ENCODE results near the gene UBE2QL1. TPM values are rescaled to one million over a fixed set of nuclear protein-coding genes. Genes with fewer than 3 reads are reported as not detected.
A peak's percentile ranks its signal among the peaks of the same experiment; 100 is the strongest.

UBE2QL1 gene, protein sequence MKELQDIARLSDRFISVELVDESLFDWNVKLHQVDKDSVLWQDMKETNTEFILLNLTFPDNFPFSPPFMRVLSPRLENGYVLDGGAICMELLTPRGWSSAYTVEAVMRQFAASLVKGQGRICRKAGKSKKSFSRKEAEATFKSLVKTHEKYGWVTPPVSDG
- total RNA-seq = not detected in 2 replicates

DNA sequence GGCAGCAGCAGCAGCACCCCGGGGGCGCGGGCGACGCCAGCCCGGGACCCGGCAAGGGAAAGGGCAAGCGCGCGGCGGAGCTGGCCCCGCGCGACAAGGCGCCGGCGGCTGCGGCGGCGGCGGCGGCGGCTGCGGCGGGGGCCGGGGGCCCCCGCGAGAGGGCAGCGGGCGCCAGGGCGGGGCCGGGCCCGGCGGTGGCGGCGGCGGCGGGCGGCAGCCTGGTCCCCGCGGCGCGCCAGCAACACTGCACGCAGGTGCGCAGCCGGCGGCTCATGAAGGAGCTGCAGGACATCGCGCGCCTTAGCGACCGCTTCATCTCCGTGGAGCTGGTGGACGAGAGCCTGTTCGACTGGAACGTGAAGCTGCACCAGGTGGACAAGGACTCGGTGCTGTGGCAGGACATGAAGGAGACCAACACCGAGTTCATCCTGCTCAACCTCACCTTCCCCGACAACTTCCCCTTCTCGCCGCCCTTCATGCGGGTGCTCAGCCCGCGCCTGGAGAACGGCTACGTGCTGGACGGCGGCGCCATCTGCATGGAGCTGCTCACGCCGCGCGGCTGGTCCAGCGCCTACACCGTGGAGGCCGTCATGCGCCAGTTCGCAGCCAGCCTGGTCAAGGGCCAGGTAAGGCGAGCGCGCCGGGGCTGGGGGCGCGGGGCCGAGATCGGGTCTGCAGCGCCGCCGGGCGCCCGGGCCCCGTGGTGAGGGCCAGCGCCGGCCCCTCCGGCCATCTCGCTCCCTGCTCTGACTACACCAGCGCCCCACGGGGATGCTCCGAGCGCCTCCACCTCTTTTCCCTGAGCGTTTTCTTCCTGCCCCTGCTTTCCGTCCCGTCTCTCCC lies at the start of gene UBE2QL1:
TSS of gene UBE2QL1 (plus strand) at position 238 of the 843 bp plus-strand sequence. CDS start at position 273, 35 bp downstream.
- DNase-seq (ENCODE audit: extremely low read depth, low read depth, low spot score) = no peak

DNA sequence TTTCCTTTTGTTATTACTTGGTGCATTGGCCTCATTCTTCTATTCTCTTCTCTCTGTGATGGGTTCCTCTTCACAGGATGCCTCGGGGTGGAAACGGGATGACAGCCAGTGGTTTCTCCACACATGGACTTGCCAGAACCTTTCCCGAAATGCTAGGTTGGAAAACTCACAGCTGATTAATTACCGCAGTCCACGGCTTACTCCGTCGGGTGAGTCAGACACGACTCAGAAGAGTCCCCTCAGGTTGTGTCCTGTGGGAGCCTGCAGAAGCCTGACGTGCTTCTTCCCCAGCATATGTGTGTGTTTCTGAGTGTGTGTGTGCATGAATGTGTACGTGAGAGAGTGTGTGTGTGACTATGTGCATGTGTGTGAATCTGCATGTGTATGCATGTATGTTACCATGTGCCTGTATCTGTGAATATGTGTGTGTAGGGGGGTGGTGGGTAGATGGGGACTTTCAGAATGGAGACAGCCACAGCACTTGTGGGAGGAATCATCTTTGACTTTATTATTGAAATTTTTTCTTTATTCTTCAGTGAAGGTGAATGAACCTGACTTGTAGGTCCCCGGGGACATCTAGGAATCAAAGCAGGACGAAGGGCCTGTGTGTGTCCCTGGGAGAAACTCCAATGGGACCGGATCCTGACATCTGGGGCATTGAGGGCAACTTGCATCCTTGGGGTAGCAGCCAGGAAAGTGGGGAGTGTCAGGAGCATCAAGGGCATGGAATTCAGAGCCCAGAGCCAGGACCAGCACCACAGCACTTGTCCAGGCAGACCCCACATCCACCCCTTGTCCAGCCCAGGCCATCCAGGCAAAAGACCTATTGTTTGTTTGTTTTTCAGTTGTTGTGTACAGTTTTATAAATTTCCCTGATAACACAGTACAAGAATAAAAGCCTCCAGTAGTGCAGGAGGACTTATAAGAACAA lies 48.4 kb upstream of the UBE2QL1 start:
- DNase-seq (ENCODE audit: extremely low read depth, low read depth, low spot score) = no peak

DNA sequence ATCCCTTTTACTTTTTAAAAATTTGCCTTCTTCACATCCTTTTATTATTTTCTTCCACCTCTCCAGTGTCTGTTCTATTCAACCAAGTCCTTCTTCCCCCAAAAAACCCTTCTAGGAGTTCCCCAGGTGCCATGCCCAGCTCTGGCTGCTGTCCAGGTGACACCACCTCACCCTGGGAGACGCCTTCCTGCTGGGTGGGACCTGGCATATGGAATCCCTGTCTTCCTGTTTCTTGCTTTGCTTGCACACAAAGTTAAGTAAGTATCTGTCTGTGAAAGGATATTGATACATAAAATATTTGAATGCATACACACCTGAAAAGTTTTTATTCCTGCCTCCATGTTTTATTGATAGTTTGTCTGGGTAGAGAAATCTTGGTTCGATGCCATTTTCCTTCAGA lies 47.2 kb upstream of the UBE2QL1 start:
- no peak for DNase-seq (ENCODE audit: extremely low read depth, low read depth, low spot score)

DNA sequence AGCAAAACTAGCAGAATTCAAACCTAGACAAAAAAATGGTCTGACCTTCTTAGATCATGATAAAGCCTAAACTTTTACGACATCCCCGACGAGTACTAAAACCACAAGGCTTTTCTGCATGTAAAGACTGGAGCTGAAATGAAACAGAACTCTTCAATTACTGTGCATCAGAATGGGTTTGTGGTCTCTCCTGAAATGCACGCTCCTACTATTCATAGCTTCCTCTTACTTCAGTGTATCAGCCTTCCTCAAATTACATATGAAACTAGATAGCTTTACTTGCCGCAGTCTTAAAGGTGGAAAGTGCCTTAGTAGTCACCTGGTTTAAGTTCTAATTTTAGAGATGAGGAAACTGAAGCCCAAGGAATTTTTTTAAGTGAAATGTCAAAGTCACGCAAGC lies 45.7 kb upstream of the UBE2QL1 start:
- no peak for DNase-seq (ENCODE audit: extremely low read depth, low read depth, low spot score)

DNA sequence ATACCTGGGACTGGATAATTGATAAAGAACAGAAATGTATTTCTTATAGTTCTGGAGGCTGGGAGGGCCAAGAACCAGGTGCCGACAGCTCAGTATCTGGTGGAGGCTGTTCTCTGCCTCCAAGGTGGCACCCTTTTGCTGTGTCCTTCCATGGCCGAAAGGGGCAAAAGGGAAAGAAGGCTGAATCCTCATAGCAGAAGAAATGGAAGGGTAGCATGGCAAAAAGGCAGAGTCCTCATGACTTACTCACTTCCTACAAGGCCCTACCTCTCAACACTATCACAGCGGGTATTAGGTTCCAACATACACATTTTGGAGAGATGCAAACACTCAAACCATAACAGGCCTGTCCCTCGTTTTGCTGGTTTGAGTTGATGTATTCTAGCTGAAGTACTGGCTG lies 45.2 kb upstream of the UBE2QL1 start:
- no peak for DNase-seq (ENCODE audit: extremely low read depth, low read depth, low spot score)

DNA sequence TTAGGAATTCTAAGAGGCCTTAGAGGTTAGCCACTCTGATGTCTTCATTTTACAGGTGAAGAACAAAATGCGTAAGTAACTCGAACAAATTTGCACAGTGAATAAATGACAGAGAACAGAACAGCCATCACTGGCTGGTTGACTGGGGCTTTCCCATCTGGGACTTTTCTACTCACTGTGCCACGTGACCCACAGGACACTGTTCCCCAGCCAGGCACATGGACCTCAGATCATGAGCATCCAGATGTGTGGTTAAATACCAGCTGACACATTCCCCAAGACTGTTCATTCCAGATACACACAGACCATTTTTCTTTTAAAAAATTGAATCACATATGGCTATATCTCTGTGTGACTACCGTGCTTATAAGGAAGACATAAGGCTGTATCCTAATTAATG lies 44.5 kb upstream of the UBE2QL1 start:
- no peak for DNase-seq (ENCODE audit: extremely low read depth, low read depth, low spot score)

DNA sequence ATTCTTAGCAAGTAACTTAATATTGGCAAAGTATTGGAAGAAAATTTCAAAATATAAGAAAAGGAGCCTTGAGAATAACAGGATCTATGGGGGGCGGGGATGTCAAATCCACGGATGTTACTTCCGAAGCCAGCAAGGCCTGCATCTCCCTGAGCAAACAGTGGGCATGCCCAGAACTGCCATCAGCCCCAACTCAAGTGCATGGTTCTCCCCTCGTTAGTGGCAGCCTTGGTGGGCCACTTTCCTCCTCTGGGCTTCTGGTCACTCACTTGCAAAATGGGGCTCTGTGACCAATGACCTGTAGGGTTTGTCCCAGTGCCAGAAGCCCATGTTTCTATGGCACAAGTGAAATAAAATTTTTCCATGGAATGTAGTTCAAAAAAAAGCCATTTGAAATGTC lies 43.1 kb upstream of the UBE2QL1 start:
- no peak for DNase-seq (ENCODE audit: extremely low read depth, low read depth, low spot score)

DNA sequence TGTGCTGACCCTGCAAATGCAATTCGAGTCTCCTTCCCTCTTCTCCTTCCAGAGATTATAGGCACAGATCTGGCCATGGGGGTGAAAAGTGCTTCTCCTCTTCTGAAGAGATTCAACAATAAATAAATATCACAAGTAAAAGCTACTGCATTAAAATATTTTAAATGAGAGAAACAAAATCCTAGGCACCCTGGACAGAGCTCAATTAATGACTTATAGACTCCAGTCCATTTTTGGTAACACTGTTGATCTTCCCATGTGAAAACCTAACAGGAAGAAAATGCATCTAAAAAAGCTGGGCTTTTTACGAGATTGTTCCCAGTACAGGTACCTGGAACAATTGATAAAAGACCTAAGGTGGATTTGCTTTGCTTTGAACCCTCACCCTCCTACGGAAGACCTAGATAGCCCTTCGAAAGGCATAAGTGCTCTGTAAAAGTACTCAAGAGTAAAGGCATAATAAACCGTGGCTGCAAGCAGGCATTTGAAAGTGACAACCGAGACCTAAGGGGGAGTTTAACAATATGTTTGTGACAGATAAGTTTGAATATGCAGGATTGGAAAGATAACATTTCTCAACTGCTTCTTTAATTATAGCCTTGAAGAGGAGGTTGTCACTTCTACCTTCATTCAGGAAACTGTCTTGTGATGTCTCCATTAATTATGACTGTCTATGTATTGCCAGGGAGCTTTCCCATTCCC lies 41.0 kb upstream of the UBE2QL1 start:
- DNase-seq (ENCODE audit: extremely low read depth, low read depth, low spot score) = no peak

DNA sequence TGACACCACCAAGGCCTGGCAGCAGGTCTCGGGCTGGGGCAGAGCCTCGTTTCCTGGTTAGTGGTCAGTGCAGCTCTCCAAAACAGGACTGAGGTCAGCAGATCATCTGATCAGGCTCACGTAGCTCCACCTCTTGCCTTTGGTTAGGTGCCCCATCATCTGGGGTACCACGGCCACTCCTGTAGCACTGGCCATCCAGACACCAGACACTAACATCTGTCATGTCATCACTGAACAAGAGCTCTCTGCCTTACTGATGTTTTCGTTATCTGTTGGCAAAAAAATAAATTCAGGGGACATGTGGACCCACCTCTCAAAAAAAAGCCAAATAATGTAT lies 40.4 kb upstream of the UBE2QL1 start:
- no peak for DNase-seq (ENCODE audit: extremely low read depth, low read depth, low spot score)

DNA sequence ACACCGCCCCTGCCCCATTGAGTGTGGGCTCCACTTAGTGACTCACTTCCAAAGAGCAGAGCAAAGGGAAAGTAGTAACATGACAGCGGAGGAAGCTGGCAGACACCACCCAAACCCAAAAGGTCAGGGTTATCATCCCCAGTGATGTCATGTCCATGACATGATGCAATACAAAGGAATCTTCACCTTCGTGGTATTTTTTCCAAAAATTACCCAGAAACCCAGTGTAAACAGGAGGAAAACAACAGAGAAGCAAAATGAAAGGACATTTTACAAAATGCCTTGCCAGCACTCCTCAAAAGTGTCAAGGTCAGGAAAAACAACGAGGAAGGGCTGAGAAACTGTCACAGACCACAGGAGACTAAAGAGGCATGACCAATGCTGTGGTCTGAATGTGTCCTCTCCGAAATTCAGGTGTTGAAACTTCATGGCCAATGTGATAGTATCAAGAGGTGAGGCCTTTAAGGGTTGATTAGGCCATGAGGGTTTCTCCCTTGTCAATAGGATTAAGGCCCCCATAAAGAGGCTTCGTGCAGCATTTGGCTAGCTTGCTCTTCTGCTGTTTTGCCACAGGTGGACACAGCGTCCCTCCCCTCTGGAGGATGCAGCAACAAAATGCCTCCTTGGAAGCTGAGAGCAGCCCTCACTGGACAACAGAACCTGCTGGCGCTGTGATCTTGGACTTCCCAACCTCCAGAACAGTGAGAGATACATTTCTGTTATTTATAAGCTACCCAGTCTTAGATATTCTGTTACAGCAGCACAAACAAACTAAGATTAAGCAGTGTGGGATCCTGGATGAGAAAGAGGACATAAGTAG lies 39.8 kb upstream of the UBE2QL1 start:
- DNase-seq (ENCODE audit: extremely low read depth, low read depth, low spot score) = no peak

DNA sequence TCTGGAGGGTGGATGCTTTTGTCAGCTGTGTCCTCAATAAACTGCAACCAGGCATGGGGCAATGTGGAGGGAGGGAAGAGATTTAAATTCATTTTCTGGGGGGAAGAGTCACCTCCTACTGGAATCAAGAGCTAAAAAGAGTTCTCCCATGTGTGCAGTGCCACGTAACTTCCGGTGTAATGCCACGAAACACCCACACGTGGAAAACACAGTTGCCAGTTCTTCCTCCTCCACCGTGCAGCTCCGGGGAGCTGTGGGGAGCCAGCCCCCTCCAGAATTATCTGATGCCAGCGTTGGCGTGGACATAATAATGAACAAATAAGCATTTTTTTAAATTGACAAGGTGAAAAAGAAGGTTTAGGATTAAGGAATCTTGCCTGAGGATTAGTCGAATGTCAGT lies 38.2 kb upstream of the UBE2QL1 start:
- no peak for DNase-seq (ENCODE audit: extremely low read depth, low read depth, low spot score)

DNA sequence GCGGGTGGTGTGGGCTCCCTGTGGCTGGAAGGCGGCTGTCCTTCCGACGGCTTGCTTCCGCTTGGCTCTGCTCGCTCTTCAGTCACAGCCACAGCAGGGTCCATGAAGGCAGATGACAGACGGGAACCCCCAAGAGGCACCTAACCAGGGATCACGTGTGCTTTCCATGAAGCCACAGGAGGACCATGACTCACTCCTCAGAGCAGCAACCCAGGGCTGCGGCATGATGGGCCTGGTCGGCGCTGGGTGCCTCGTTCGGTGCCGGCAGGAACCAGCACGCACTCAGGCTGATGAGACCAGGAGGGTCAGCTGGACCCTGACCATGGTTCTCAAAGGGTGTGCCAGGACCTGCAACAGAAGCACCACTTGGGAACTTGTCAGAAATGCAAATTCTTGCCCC lies 37.5 kb upstream of the UBE2QL1 start:
- no peak for DNase-seq (ENCODE audit: extremely low read depth, low read depth, low spot score)

DNA sequence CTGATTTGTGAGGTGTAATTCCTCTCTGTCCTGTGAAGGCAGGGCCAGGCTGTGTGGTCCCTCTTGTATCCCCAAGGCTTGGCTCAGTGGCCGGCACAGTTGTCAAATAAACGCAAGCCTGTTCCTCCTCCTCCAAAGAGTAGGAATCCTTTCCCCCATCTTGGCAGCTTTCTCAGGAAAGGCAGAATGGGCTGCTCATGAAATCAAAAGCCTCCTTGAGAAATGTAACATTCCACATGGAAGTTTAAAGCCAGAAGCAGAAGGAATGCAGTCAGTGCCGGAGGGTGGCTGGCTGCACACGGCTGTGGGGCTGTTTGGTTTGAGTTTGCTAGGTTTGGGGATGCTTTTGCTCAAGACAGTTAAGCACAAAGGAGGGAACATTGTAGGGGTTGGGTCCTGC lies 35.8 kb upstream of the UBE2QL1 start:
- no peak for DNase-seq (ENCODE audit: extremely low read depth, low read depth, low spot score)

DNA sequence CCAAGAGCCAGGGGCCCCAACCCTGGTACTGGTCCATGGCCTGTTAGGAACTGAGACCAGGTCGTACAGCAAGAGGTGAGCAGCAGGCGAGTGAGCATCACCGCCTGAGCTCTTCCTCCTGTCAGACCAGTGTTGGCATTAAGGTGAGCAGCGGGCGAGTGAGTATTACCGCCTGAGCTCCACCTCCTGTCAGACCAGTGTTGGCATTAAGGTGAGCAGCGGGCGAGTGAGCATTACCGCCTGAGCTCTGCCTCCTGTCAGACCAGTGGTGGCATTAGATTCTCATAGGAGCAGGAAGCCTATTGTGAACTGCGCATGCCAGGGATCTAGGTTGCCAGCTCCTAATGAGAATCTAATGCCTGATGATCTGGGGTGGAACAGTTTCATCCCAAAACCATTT lies 31.0 kb upstream of the UBE2QL1 start:
- DNase-seq (ENCODE audit: extremely low read depth, low read depth, low spot score) = no peak

DNA sequence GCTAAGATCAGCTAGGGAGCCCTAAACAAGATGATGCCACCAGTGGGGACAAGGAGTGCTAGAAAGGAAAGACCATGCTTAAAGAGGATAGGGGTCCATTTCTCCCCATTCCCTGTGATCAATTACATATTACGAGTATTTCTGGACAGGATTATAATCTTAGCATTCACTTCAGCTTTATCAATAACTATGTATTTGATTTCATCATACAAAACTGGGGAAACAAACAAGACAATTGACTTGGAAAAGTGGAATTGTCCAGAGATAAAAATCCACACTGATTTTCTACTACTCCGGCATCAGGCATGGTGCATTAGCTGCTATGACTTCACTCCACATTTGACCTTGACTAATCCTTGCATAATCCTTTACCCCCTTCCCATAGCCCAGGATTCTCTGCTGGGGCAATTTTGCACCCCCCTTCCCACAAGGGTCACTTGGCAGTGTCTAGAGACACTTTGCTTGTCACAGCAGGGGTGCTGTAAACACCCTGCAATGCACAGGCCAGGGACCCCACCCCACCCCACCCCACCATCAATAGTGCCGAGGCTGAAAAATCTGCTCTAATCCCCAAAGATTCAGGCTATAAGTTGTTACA lies 29.9 kb upstream of the UBE2QL1 start:
- DNase-seq (ENCODE audit: extremely low read depth, low read depth, low spot score) = no peak

DNA sequence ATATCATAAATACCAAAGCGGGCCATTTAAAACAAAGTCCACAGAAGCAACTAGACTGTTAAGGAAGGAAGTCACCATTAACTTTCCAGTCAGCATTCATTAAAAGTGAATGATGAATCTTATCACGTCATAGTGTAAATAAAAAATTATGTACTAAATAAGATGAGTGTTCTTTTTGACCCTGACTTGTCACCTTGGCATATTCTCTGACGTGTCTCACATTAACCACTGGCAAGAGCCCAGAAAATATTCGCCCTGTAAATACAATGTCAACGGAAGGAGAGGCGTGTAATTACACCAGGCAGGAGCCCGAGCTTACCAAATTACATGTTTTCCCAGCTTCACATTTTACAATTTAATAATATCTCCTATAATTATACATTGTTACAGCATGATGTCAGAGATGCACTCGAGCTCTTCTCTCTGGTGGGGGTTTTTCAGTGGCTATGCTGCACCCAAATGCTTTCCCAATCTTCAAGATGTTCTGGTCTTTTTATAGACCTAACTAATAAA lies 29.3 kb upstream of the UBE2QL1 start:
- DNase-seq (ENCODE audit: extremely low read depth, low read depth, low spot score) = peak; percentile 74

DNA sequence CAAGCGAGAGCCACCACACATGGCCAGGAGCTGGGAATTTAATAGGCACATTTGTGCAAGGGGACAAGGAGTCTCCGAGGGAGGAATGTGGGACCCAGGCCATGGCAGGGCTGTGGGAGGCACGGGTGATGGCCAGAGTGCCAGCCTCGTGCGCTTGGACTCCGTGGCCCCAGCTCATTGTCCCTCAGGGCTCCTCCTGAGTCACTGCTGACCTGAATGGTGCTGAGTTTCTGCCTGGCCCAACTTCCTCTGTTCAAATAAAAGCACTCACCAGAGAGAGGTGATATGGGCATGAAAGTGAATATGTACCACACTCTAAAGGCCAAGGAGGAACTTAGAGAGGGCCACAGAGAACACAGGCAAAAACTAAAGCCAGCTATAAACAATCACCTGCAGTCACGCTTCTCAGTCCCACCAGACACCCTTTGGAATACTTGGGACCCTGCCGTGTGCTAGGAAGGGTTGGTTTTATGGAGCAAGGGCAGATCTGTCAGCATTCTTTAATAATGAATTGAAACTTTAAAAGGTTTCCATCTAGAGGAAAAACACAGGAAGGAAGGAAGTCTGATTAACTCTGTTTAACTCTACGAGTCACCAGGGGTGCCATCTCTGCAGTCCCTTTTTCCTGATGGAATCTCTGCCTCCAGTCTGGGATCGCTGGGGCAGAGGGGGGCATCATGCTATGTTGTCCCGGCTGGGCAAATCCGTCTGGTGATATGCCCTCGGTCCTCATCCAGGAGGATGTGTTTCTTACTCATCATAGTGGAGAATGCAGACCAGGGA lies 25.1 kb upstream of the UBE2QL1 start:
- DNase-seq (ENCODE audit: extremely low read depth, low read depth, low spot score) = no peak

DNA sequence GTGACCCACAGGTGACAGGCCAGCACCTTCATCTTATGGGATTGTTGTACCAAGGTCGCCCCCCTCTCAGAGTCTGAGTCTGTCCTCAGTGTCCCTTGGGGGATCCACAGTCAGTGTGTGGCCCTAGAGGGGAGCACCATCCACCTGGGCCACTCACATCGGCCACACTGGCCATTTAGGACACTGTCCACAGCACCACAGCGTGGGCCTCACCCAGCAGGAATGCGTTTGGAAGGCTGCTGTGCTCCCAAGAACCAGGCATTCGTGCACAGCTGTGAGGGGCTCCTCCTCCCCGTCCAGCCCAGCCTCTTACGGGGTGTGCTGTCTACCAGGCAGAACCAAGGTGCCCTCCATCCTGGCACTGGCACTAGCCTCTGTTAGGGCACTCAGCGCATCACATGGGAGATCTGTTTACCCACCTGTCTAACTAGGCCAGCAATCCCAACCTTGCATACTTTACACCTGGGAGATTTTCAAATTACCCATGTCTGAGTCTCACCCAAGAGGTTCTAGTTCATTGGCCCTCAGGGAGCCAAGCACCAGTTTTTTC lies 24.5 kb upstream of the UBE2QL1 start:
- DNase-seq (ENCODE audit: extremely low read depth, low read depth, low spot score) = no peak

All from glomerular endothelial cell (primary cell).